B cell (primary cell): ENCODE data around the gene DNAJC21. TPM values are rescaled to one million over a fixed set of nuclear protein-coding genes. Genes with fewer than 3 reads are reported as not detected.

Experiments used
- ATAC-seq: fragments of 200-7000 bp; cut with Tn5 transposase; one replicate; pipeline ENCODE4 v1.10.0; 2021; ENCODE audit warnings: low read depth, mild to moderate bottlenecking, moderate number of reproducible peaks, moderate library complexity
- CTCF ChIA-PET: fragments of 350-600 bp; sonication (Branson Sonifier 250); formaldehyde crosslinking; loops from one replicate; lab custom pipeline; 2021; ENCODE audit warnings: antibody characterized with exemption, inconsistent platforms; lab: Charles Lee
- POLR2A ChIA-PET: fragments of 350-600 bp; sonication (Branson Sonifier 250); formaldehyde crosslinking; loops from one replicate; lab custom pipeline; 2021; ENCODE audit warnings: antibody characterized with exemption; lab: Charles Lee
- DNase-seq: peaks from one replicate; pipeline ENCODE4 v3.0.0; 2013
- H2AFZ ChIP-seq: 2 replicates; pipeline ENCODE4 v1.6.1; 2012; ENCODE audit warnings: mild to moderate bottlenecking, low read depth, low read length; ENCODE audit not compliant: insufficient read depth, poor library complexity, severe bottlenecking
- H3K27ac ChIP-seq, 2 donors: 1 replicate in 1 of 2; 2 replicates in 1 of 2; pipeline ENCODE4 v1.5.1; 2012 to 2013; ENCODE audit warnings: low read length in 2 of 2, mild to moderate bottlenecking in 2 of 2, moderate library complexity in 1 of 2
- H3K27me3 ChIP-seq, 4 experiments: fragments of 200-600 bp in 1 of 4; sonication (generic) in 1 of 4; replicated peaks in 1 of 4; 1 replicate in 2 of 4; 2 replicates in 2 of 4; pipeline versions ENCODE4 v1.6.1 to v1.7.0; 2013 to 2016; ENCODE audit warnings: low read length in 3 of 4, mild to moderate bottlenecking in 2 of 4, mixed read lengths in 1 of 4, moderate library complexity in 1 of 4; ENCODE audit not compliant: insufficient read depth in 4 of 4, control insufficient read depth in 3 of 4; ENCODE audit errors: control extremely low read depth in 1 of 4
- H3K36me3 ChIP-seq, 2 experiments: replicated peaks in 1 of 2; 1 replicate in 1 of 2; 2 replicates in 1 of 2; pipeline versions ENCODE4 v1.6.1 to v1.7.1; 2013; ENCODE audit warnings: low read length in 1 of 2; ENCODE audit not compliant: insufficient read depth in 2 of 2, control insufficient read depth in 1 of 2; ENCODE audit errors: control extremely low read depth in 1 of 2, extremely low read depth in 1 of 2
- H3K4me1 ChIP-seq, 2 donors: fragments of 200-600 bp in 1 of 2; sonication (generic) in 1 of 2; 1 replicate in 1 of 2; 2 replicates in 1 of 2; pipeline versions ENCODE4 v1.5.1 to v1.6.1; 2013 to 2017; ENCODE audit warnings: low read length in 2 of 2; ENCODE audit not compliant: control insufficient read depth in 2 of 2, insufficient read depth in 2 of 2
- H3K4me2 ChIP-seq: replicated peaks from 2 replicates; pipeline ENCODE3; 2012; ENCODE audit warnings: mild to moderate bottlenecking, low read depth, low read length; ENCODE audit not compliant: poor library complexity, severe bottlenecking
- H3K4me3 ChIP-seq, 5 experiments: fragments of 200-600 bp in 1 of 5; sonication (generic) in 1 of 5; 1 replicate in 3 of 5; 2 replicates in 2 of 5; pipeline versions ENCODE4 v1.5.1 to v1.7.0; 2011 to 2016; ENCODE audit warnings: low read length in 4 of 5, mild to moderate bottlenecking in 4 of 5, low read depth in 2 of 5, control low read depth in 1 of 5, moderate library complexity in 1 of 5; ENCODE audit not compliant: insufficient read depth in 1 of 5; ENCODE audit errors: control extremely low read depth in 1 of 5, extremely low read depth in 1 of 5
- H3K79me2 ChIP-seq: fragments of 200-600 bp; sonication (generic); one replicate; pipeline ENCODE4 v1.6.0; 2016; ENCODE audit warnings: low read length; ENCODE audit not compliant: control insufficient read depth, insufficient read depth
- H3K9ac ChIP-seq: fragments of 200-600 bp; sonication (generic); 2 replicates; pipeline ENCODE4 v1.6.1; 2017; ENCODE audit warnings: mild to moderate bottlenecking, low read length, moderate library complexity
- H3K9me3 ChIP-seq, 3 donors: one replicate each; pipeline versions ENCODE4 v1.6.1 to v1.7.1; 2013; ENCODE audit warnings: low read length in 2 of 3; ENCODE audit not compliant: control insufficient read depth in 2 of 3, insufficient read depth in 1 of 3; ENCODE audit errors: control extremely low read depth in 1 of 3
- H4K20me1 ChIP-seq: 2 replicates; pipeline ENCODE4 v1.6.0; 2012; ENCODE audit warnings: mild to moderate bottlenecking, low read length; ENCODE audit not compliant: insufficient read depth, control insufficient read depth, poor library complexity, severe bottlenecking
- H3K27ac Mint-ChIP-seq: one replicate; pipeline ENCODE4 v1.8.0; 2021; ENCODE audit warnings: mixed read lengths
- H3K27me3 Mint-ChIP-seq: one replicate; pipeline ENCODE4 v1.8.0; 2021; ENCODE audit warnings: mixed read lengths
- H3K4me1 Mint-ChIP-seq: one replicate; pipeline ENCODE4 v1.8.0; 2021; ENCODE audit warnings: mixed read lengths
- H3K4me3 Mint-ChIP-seq: one replicate; pipeline ENCODE4 v1.8.0; 2021; ENCODE audit warnings: mixed read lengths
- H3K9me3 Mint-ChIP-seq: one replicate; pipeline ENCODE4 v1.8.0; 2022; ENCODE audit warnings: mixed read lengths; ENCODE audit not compliant: insufficient read depth
- EZH2 ChIP-seq: IDR thresholded peaks from 2 replicates; pipeline ENCODE4 v1.6.1; 2012; ENCODE audit warnings: borderline replicate concordance, low read depth, mild to moderate bottlenecking, moderate library complexity, low read length; ENCODE audit not compliant: insufficient read depth, poor library complexity, severe bottlenecking
- WGBS: methylation state at CpG from one replicate; pipeline ENCODE4 v1.1.5; 2013; ENCODE audit warnings: missing lambda C conversion rate; ENCODE audit not compliant: insufficient coverage; 5-methylcytosine and 5-hydroxymethylcytosine counted together
- intact Hi-C: fragments of 100-400 bp; cut with micrococcal nuclease; formaldehyde crosslinking; loops from one replicate; pipeline ENCODE4 v1.10.0; 2022
- polyA plus RNA-seq: library from polyadenylated mRNA; depleted of rRNA; stranded (reverse); fragments of >200 nt; gene quantifications from 2 replicates; pipeline ENCODE4 v1.2.3, GENCODE V29; 2012
- total RNA-seq, 2 donors: library from RNA; stranded (reverse); fragments of 120-200 nt in 1 of 2; gene quantifications; 1 replicate in 1 of 2; 2 replicates in 1 of 2; pipeline versions ENCODE4 v1.2.3 to v1.2.4, GENCODE V29; 2013 to 2022
- TF ChIP-seq, protein P1 (sequence below): fragments of 200-600 bp; IDR thresholded peaks from one replicate; pipeline ENCODE4 v1.8.0; 2022; ENCODE audit warnings: antibody characterized with exemption, mild to moderate bottlenecking

DNAJC21 gene
- total and polyA plus RNA-seq, 2 donors (not counting 1 experiment from before 2014, with no cell fraction given) = 7.2 to 59.3 TPM

DNA sequence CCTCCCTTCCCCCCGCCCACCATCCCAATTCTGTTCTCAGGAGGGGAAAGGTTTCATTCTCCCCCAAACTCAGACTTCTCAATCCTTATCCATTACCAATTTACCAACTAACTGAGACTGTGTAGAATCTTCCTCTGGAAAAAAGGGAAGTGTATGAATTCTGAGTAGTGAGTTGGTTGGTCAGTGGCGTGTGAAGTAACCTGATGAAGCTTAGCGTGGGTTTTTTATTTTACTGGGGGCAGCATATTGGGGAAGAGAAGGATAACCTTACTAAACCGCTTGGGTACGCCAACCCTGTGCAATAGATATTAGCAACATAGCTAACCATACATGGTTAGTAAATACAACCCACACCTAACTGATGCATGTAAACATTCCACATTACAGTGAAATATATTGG lies 1.1 kb upstream of the DNAJC21 start:
- H3K4me1 ChIP-seq = peaks cover 15 to 20% of the 10 kb centered on the region in 2 donors
- no peaks in the 10 kb centered on the region for H3K27me3 ChIP-seq
- no CpG with 5 or more reads among the region's 5 CpGs for WGBS
- H2AFZ ChIP-seq = no peak overlapping the region
- peaks cover 34% of the 10 kb centered on the region for H3K79me2 ChIP-seq
- DNase-seq = peak; percentile 23
- no peaks in the 10 kb centered on the region for H3K9me3 Mint-ChIP-seq
- H4K20me1 ChIP-seq = no peaks in the 10 kb centered on the region
- H3K4me3 ChIP-seq = no peak overlapping the region
- H3K4me1 Mint-ChIP-seq = peaks cover 24% of the 10 kb centered on the region
- H3K4me2 ChIP-seq = peak overlapping the region; percentile 85
- ATAC-seq = no peak
- no peak overlapping the region for H3K9ac ChIP-seq
- H3K27me3 Mint-ChIP-seq = no peaks in the 10 kb centered on the region
- H3K4me3 Mint-ChIP-seq = no peak overlapping the region
- TF ChIP-seq, protein P1, sequence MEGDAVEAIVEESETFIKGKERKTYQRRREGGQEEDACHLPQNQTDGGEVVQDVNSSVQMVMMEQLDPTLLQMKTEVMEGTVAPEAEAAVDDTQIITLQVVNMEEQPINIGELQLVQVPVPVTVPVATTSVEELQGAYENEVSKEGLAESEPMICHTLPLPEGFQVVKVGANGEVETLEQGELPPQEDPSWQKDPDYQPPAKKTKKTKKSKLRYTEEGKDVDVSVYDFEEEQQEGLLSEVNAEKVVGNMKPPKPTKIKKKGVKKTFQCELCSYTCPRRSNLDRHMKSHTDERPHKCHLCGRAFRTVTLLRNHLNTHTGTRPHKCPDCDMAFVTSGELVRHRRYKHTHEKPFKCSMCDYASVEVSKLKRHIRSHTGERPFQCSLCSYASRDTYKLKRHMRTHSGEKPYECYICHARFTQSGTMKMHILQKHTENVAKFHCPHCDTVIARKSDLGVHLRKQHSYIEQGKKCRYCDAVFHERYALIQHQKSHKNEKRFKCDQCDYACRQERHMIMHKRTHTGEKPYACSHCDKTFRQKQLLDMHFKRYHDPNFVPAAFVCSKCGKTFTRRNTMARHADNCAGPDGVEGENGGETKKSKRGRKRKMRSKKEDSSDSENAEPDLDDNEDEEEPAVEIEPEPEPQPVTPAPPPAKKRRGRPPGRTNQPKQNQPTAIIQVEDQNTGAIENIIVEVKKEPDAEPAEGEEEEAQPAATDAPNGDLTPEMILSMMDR = no peak
- no peak for TF ChIP-seq EZH2
- POLR2A ChIA-PET = interaction anchor here (2.5 kb wide), 1 partner anchor 12 kb away, joined by 54 read pairs; the partner anchor contains the start of genes BRIX1 and RAD1
- no peaks in the 10 kb centered on the region for H3K9me3 ChIP-seq
- H3K36me3 ChIP-seq = peaks cover 10 to 25% of the 10 kb centered on the region in 2 experiments
- no peak overlapping the region for H3K27ac Mint-ChIP-seq
- CTCF ChIA-PET = interaction anchor here (0.9 to 2.2 kb wide), 3 partner anchors 10 to 90 kb away, joined by 3 to 24 read pairs (median 4); partner anchors contain the start of genes BRIX1, RAD1 and TTC23L
- intact Hi-C loops = loop anchor here (2.0 kb wide), 1 partner anchor 1487 kb away; the partner anchor contains the start of gene TARS1
- no peak overlapping the region for H3K27ac ChIP-seq

GRCh38 chr5:34929720-34930461 lies 532 bp downstream of the DNAJC21 start:
- POLR2A ChIA-PET = interaction anchor here (0.6 to 2.5 kb wide), 5 partner anchors 14 to 1074 kb away, joined by 3 to 54 read pairs (median 5); partner anchors contain the start of genes AMACR, BRIX1 and RAD1
- H3K9me3 Mint-ChIP-seq = no peaks in the 10 kb centered on the region
- intact Hi-C loops = loop anchor here (1.0 to 2.0 kb wide), 5 partner anchors 15 to 1489 kb away; partner anchors contain the start of genes BRIX1, RAD1, TARS1 and TTC23L
- under 1% methylated on average over 61 of the region's 70 CpGs for WGBS
- Histone ChIP-seq H3K4me1 (peaks cover 15 to 20% of the 10 kb centered on the region in 2 donors), H3K79me2 (peaks cover 43% of the 10 kb centered on the region), H3K4me2 (peak overlapping the region; percentile 76), H3K9ac (peak overlapping the region; percentile 90), H4K20me1 (no peaks in the 10 kb centered on the region), H3K4me3 (peak overlapping the region; percentile 60 to 88 (median 73)), H2AFZ (peak overlapping the region; percentile 87), H3K9me3 (no peaks in the 10 kb centered on the region), H3K36me3 (peaks cover 8 to 12% of the 10 kb centered on the region in 2 experiments), H3K27ac (peak overlapping the region; percentile 67 to 94), H3K27me3 (no peaks in the 10 kb centered on the region)
- peaks cover 27% of the 10 kb centered on the region for H3K4me1 Mint-ChIP-seq
- no peaks in the 10 kb centered on the region for H3K27me3 Mint-ChIP-seq
- peak; percentile 88 for DNase-seq
- peak; percentile 59 for ATAC-seq
- TF ChIP-seq EZH2 = no peak
- TF ChIP-seq, protein P1 = no peak
- peak overlapping the region; percentile 96 for H3K4me3 Mint-ChIP-seq
- CTCF ChIA-PET = interaction anchor here (1.0 to 2.2 kb wide), 7 partner anchors 10 to 406 kb away, joined by 3 to 24 read pairs (median 5); partner anchors contain the start of genes BRIX1, RAD1 and TTC23L
- H3K27ac Mint-ChIP-seq = peak overlapping the region; percentile 94
